HCT116 (cell line): ENCODE data around the gene HDHD2. TPM values are rescaled to one million over a fixed set of nuclear protein-coding genes. Genes with fewer than 3 reads are reported as not detected.

Experiments used
- ATAC-seq: fragments of 200-7000 bp; cut with Tn5 transposase; 2 replicates; pipeline ENCODE4 v1.9.1; 2020; ENCODE audit warnings: mild to moderate bottlenecking, moderate library complexity
- BruUV-seq: library from RNA; stranded (reverse); fragments of 400-500 nt; replicated peaks from 2 replicates; lab custom pipeline; 2021; lab: Mats Ljungman, UMichigan
- CTCF ChIA-PET: fragments of 300-600 bp; sonication (Branson Sonifier 250); formaldehyde crosslinking; loops from one replicate; lab custom pipeline; 2021; ENCODE audit warnings: antibody characterized with exemption; lab: Charles Lee
- POLR2A ChIA-PET: fragments of 300-600, 350-600 bp; sonication (Branson Sonifier 250); formaldehyde crosslinking; loops from one replicate; lab custom pipeline; 2021; ENCODE audit warnings: antibody characterized with exemption; lab: Charles Lee
- RAD21 ChIA-PET, 2 experiments: fragments of 300-600 bp; sonication (Branson Sonifier 250); formaldehyde crosslinking; loops; one replicate each; lab custom pipeline; 2023; ENCODE audit warnings: low total read pairs in 2 of 2; ENCODE audit not compliant: uncharacterized antibody in 2 of 2, unreplicated experiment in 2 of 2, low non-redundant PET in 1 of 2; lab: Charles Lee
- DNase-seq: peaks from one replicate; pipeline ENCODE4 v3.0.0-alpha.2; 2010; ENCODE audit warnings: low read depth, low spot score
- H2AFZ ChIP-seq: fragments of 200-600 bp; shearing (Covaris generic), sonication (generic); 2 replicates; pipeline ENCODE4 v1.6.1; 2017; ENCODE audit warnings: low read depth, mixed run types, mixed read lengths, antibody characterized with exemption, low read length; ENCODE audit not compliant: poor library complexity, severe bottlenecking
- H3K27ac ChIP-seq: 2 replicates; pipeline ENCODE4 v1.5.1; 2012; ENCODE audit warnings: low read depth, low read length
- H3K27me3 ChIP-seq: fragments of 200-600 bp; sonication (generic); 2 replicates; pipeline ENCODE4 v1.6.1; 2016; ENCODE audit warnings: mixed run types, low read length, mixed read lengths; ENCODE audit not compliant: insufficient read depth
- H3K36me3 ChIP-seq, 2 experiments: fragments of 200-500 bp in 1 of 2; fragments of 200-600 bp in 1 of 2; sonication (Bioruptor generic) in 1 of 2; sonication (generic) in 1 of 2; 2 replicates each; pipeline versions ENCODE4 v1.5.1 to v1.6.1; 2014 to 2016; ENCODE audit warnings: low read length in 2 of 2, inconsistent platforms in 1 of 2, mixed read lengths in 1 of 2, mixed run types in 1 of 2; ENCODE audit not compliant: insufficient read depth in 2 of 2, control insufficient read depth in 1 of 2
- H3K4me1 ChIP-seq, 2 experiments: fragments of 200-600 bp in 1 of 2; sonication (generic) in 1 of 2; 2 replicates each; pipeline versions ENCODE4 v1.5.1 to v1.6.1; 2012 to 2017; ENCODE audit warnings: low read length in 2 of 2, inconsistent platforms in 1 of 2, mild to moderate bottlenecking in 1 of 2, mixed read lengths in 1 of 2, mixed run types in 1 of 2, moderate library complexity in 1 of 2; ENCODE audit not compliant: insufficient read depth in 2 of 2, control insufficient read depth in 1 of 2
- H3K4me2 ChIP-seq: fragments of 200-600 bp; sonication (generic); 2 replicates; pipeline ENCODE4 v1.6.1; 2017; ENCODE audit warnings: mixed run types, low read length, mixed read lengths
- H3K4me3 ChIP-seq, 2 experiments: fragments of 200-600 bp in 1 of 2; sonication (generic) in 1 of 2; replicated peaks in 1 of 2; 2 replicates each; pipeline ENCODE4 v1.5.1; 2011 to 2016; ENCODE audit warnings: low read length in 2 of 2, control low read depth in 1 of 2, low read depth in 1 of 2, mild to moderate bottlenecking in 1 of 2, mixed read lengths in 1 of 2, mixed run types in 1 of 2
- H3K79me2 ChIP-seq: fragments of 200-600 bp; sonication (generic); 2 replicates; pipeline ENCODE4 v1.6.1; 2017; ENCODE audit warnings: mild to moderate bottlenecking, mixed run types, low read length, moderate library complexity, mixed read lengths; ENCODE audit not compliant: insufficient read depth
- H3K9ac ChIP-seq: fragments of 200-600 bp; sonication (generic); 2 replicates; pipeline ENCODE4 v1.6.1; 2016; ENCODE audit warnings: low read length, mixed read lengths
- H3K9me2 ChIP-seq: fragments of 200-600 bp; sonication (generic), shearing (Covaris generic); 2 replicates; pipeline ENCODE4 v1.6.1; 2017; ENCODE audit warnings: mixed run types, mild to moderate bottlenecking, moderate library complexity; ENCODE audit not compliant: insufficient read depth
- H3K9me3 ChIP-seq, 2 experiments: fragments of 200-500 bp in 1 of 2; fragments of 200-600 bp in 1 of 2; sonication (Bioruptor generic) in 1 of 2; sonication (generic) in 1 of 2; 2 replicates each; pipeline ENCODE4 v1.6.1; 2014 to 2017; ENCODE audit warnings: low read length in 2 of 2, mixed read lengths in 2 of 2, inconsistent platforms in 1 of 2, low read depth in 1 of 2, mild to moderate bottlenecking in 1 of 2, mixed run types in 1 of 2, moderate library complexity in 1 of 2; ENCODE audit not compliant: control insufficient read depth in 1 of 2, insufficient read depth in 1 of 2
- H4K20me1 ChIP-seq: fragments of 200-600 bp; sonication (generic), shearing (Covaris generic); 2 replicates; pipeline ENCODE4 v1.6.1; 2017; ENCODE audit warnings: mixed run types, mild to moderate bottlenecking, moderate library complexity; ENCODE audit not compliant: insufficient read depth
- ATF3 ChIP-seq: IDR thresholded peaks from 2 replicates; pipeline ENCODE4 v1.6.1; 2012
- CBX3 ChIP-seq: IDR thresholded peaks from 2 replicates; pipeline ENCODE4 v1.6.1; 2012; ENCODE audit warnings: low read depth
- CEBPB ChIP-seq: IDR thresholded peaks from 2 replicates; pipeline ENCODE4 v1.6.1; 2012; ENCODE audit warnings: low read depth
- CTCF ChIP-seq, 3 experiments: fragments of 200-600 bp in 1 of 3; sonication (generic) in 1 of 3; IDR thresholded peaks in 2 of 3; conservative IDR thresholded peaks in 1 of 3; 2 replicates each; pipeline ENCODE4 v1.5.1; 2012 to 2017; ENCODE audit warnings: low read depth in 2 of 3, low read length in 2 of 3, antibody characterized with exemption in 1 of 3, borderline replicate concordance in 1 of 3, control low read depth in 1 of 3, mild to moderate bottlenecking in 1 of 3, mixed read lengths in 1 of 3, mixed run types in 1 of 3, moderate library complexity in 1 of 3; ENCODE audit not compliant: insufficient read depth in 1 of 3
- ELF1 ChIP-seq: IDR thresholded peaks from 2 replicates; pipeline ENCODE4 v1.6.1; 2012; ENCODE audit warnings: low read depth, borderline replicate concordance
- EZH2 ChIP-seq: fragments of 200-600 bp; sonication (generic); IDR thresholded peaks from 2 replicates; pipeline ENCODE4 v1.6.1; 2017; ENCODE audit warnings: antibody characterized with exemption, mixed run types
- EZH2phosphoT487 ChIP-seq: fragments of 200-600 bp; IDR thresholded peaks from 2 replicates; pipeline ENCODE4 v1.6.1; 2018; ENCODE audit warnings: antibody characterized with exemption, borderline replicate concordance
- JUND ChIP-seq: IDR thresholded peaks from 2 replicates; pipeline ENCODE4 v1.6.1; 2012
- MAX ChIP-seq: IDR thresholded peaks from 2 replicates; pipeline ENCODE4 v1.6.1; 2012
- POLR2A ChIP-seq: IDR thresholded peaks from 2 replicates; pipeline ENCODE4 v1.7.0; 2011; ENCODE audit warnings: borderline replicate concordance; ENCODE audit not compliant: insufficient read depth, insufficient read length; ENCODE audit errors: extremely low read depth
- POLR2AphosphoS5 ChIP-seq: IDR thresholded peaks from 2 replicates; pipeline ENCODE4 v1.6.1; 2011; ENCODE audit warnings: mild to moderate bottlenecking, low read depth, low read length, moderate library complexity
- REST ChIP-seq: IDR thresholded peaks from 2 replicates; pipeline ENCODE4 v1.6.1; 2012; ENCODE audit warnings: low read depth
- TCF7L2 ChIP-seq: IDR thresholded peaks from 2 replicates; pipeline ENCODE4 v1.7.0; 2011; ENCODE audit warnings: borderline replicate concordance, inconsistent platforms; ENCODE audit not compliant: insufficient read depth, insufficient read length; ENCODE audit errors: extremely low read depth
- YY1 ChIP-seq: IDR thresholded peaks from 2 replicates; pipeline ENCODE4 v1.6.1; 2011; ENCODE audit warnings: low read length, low read depth, moderate library complexity, mild to moderate bottlenecking; ENCODE audit not compliant: insufficient replicate concordance; ENCODE audit errors: extremely low read depth
- ZFX ChIP-seq: fragments of 450-650 bp; IDR thresholded peaks from 2 replicates; pipeline ENCODE4 v1.6.1; 2017
- intact Hi-C: fragments of 100-400 bp; cut with micrococcal nuclease; formaldehyde crosslinking; loops from 2 replicates; pipeline ENCODE4 v1.10.0; 2022
- total RNA-seq: library from RNA; stranded (reverse); gene quantifications from one replicate; pipeline ENCODE4 v1.2.1, GENCODE V29; 2021; ENCODE audit not compliant: unreplicated experiment

The HDHD2 gene
- total RNA-seq, 1 experiment from 2014 or later: 29.1 TPM

- Histone ChIP-seq H3K27ac (no peak overlapping the region), H3K79me2 (no peaks in the 10 kb centered on the region), H3K9me3 (peaks cover 0 to 3% of the 10 kb centered on the region in 2 experiments; a peak in 1 of 4 replicates), H4K20me1 (no peaks in the 10 kb centered on the region), H2AFZ (no peak overlapping the region), H3K9ac (no peak overlapping the region), H3K4me3 (no peak overlapping the region), H3K36me3 (no peaks in the 10 kb centered on the region), H3K4me2 (no peak overlapping the region), H3K4me1 (no peaks in the 10 kb centered on the region), H3K9me2 (no peaks in the 10 kb centered on the region), H3K27me3 (no peaks in the 10 kb centered on the region; the same call in 1 of the 2 replicates)
- POLR2A ChIA-PET: no interaction called here
- CTCF ChIA-PET: interaction anchor here (1.0 to 2.3 kb wide), 2 partner anchors 17 to 118 kb away, joined by 3 to 6 read pairs; no protein-coding TSS in a partner anchor
- intact Hi-C loops: no loop called here
- no peak for DNase-seq
- TF ChIP-seq REST (no peak), JUND (no peak), CBX3 (no peak), MAX (no peak), CTCF (IDR thresholded peaks at IDR 0.05 in 2 of 3, conservative IDR thresholded peaks at IDR 0.05 in 1 of 3; ENCODE audit: borderline replicate concordance in 1 of 3, insufficient read depth in 1 of 3, low read depth in 2 of 3, low read length in 2 of 3) (no peak), YY1 (no peak), ELF1 (no peak), EZH2phosphoT487 (no peak), ZFX (no peak), EZH2 (no peak), CEBPB (no peak), POLR2AphosphoS5 (no peak), ATF3 (no peak), TCF7L2 (no peak), POLR2A (no peak)
- RAD21 ChIA-PET: no interaction called here
- no peak for ATAC-seq
- no TSS peak for BruUV-seq
These were observed 37.4 kb upstream of the HDHD2 start for GRCh38 chr18:47187721-47188120.
